Measurements from ENCODE around the gene TMEM239. TPM values are rescaled to one million over a fixed set of nuclear protein-coding genes. Genes with fewer than 3 reads are reported as not detected.
"Not testable (repeated sequence)": the region's sequence is repeated elsewhere in the genome, so short reads cannot be mapped to it uniquely, and the experiment has no call there.

Gene TMEM239
- total RNA-seq, result not detected
- polyA plus RNA-seq, result not detected

DNA sequence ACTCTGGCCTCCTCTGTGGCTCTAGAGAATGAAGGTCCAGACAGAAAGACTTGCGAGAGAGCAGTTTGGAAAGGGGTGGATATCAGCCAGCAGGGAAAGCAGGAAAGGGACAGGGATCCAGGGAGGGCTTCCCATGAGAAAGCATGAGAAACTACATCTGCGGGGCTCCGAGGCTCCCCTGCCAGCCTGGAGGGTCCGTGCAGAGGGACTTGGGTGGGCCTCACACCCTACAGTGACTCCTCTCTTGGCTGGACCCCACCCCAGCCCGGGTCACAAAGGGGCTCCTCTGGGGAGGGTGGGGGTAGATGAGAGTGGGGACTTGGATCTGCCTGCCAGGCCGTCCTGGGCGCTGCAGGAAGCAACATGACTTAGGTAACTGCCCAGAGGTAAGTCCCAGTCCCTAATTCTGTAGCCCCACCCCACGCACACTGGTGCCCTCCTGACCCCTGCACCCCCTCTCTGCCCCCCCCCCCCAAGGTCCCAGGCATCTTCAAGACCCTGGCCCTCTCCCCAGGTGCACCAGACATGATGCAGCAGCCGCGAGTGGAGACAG, at the start of gene TMEM239:
Gene TMEM239, plus strand, starts transcription at position 335 of the 553 bp plus-strand sequence. Its CDS starts 191 bp downstream, at position 526.
- intact Hi-C loops (cut with DNase I), result no loop called here
- DNase-seq (peak in 1 of 6 donors; percentile 45), FAIRE-seq (no peak), ATAC-seq (no peak)
- no peak within 1 kb of the TSS for H3K27ac ChIP-seq
- no peaks in the 10 kb centered on the region for H3K9me3 ChIP-seq
- no peak within 1 kb of the TSS for H3K4me3 ChIP-seq
- peaks cover 0 to 11% (median 0%) of the 10 kb centered on the region in 4 donors for H3K27me3 ChIP-seq
- WGBS, 2 donors, result 59 to 73% methylated on average over 10 of the region's 10 CpGs
- H3K4me1 ChIP-seq, result no peaks in the 10 kb centered on the region
- TF ChIP-seq, protein P1, sequence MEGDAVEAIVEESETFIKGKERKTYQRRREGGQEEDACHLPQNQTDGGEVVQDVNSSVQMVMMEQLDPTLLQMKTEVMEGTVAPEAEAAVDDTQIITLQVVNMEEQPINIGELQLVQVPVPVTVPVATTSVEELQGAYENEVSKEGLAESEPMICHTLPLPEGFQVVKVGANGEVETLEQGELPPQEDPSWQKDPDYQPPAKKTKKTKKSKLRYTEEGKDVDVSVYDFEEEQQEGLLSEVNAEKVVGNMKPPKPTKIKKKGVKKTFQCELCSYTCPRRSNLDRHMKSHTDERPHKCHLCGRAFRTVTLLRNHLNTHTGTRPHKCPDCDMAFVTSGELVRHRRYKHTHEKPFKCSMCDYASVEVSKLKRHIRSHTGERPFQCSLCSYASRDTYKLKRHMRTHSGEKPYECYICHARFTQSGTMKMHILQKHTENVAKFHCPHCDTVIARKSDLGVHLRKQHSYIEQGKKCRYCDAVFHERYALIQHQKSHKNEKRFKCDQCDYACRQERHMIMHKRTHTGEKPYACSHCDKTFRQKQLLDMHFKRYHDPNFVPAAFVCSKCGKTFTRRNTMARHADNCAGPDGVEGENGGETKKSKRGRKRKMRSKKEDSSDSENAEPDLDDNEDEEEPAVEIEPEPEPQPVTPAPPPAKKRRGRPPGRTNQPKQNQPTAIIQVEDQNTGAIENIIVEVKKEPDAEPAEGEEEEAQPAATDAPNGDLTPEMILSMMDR (IDR thresholded peaks at IDR 0.05), result no peak
- H3K36me3 ChIP-seq, result no peaks in the 10 kb centered on the region

DNA sequence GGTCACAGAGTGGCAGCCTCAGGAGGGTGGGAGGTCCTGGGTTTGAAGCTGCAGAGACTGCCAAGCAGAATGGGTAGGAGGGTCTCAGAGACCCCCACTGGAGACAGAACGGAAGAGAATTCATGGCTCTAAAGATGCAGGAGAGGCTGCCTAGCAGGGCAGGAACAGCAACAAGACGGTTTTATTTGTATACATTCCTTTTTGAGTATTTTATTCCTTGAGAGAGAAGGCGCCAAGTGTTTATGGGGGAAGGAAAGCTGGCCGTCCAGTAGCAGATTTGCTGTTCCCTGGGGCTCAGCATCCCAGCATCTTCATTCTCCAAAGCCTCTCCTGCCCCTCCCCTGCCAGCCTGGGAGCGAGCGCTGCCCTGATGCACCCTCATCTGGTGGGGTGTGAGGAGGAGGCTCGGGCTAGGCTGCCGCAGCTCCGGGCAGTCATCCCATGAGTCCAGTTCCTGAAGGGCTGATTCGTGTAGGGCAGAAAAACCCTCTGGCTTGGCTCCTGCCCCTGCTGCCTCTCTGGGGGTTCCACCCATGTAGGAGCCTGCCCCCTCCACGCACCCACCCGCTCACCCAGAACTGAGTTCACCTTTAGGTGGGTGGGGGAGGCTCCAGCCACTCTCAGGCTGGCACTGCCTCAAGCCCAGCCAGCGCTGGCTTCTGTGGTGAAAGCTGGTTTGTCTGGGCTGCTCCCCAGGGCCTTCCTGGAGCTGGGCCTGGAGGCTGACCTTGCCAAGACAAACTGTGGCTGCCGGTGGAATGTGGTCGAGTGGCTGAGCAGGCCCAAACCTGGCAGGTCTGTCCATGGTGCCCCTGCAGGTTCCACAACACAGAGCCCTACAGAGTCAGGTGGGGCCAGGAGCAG, 48.2 kb upstream of the TMEM239 start:
- Histone ChIP-seq H3K9me3 (no peaks in the 10 kb centered on the region), H3K36me3 (no peaks in the 10 kb centered on the region), H3K4me3 (peak overlapping the region in 1 of 4 donors; percentile 17), H3K27me3 (no peaks in the 10 kb centered on the region), H3K27ac (peak overlapping the region; percentile 43 to 76 (median 58)), H3K4me1 (peaks cover 6 to 11% (median 10%) of the 10 kb centered on the region in 3 donors)
- intact Hi-C loops (cut with DNase I), result no loop called here
- FAIRE-seq (no peak), ATAC-seq (peak; percentile 98 to 99 (median 99)), DNase-seq (peak; percentile 87 to 96 (median 90))
- 23 to 29% methylated on average over 14 to 15 of the region's 15 CpGs for WGBS, 2 donors
- TF ChIP-seq, protein P1 (IDR thresholded peaks at IDR 0.05), result no peak

DNA sequence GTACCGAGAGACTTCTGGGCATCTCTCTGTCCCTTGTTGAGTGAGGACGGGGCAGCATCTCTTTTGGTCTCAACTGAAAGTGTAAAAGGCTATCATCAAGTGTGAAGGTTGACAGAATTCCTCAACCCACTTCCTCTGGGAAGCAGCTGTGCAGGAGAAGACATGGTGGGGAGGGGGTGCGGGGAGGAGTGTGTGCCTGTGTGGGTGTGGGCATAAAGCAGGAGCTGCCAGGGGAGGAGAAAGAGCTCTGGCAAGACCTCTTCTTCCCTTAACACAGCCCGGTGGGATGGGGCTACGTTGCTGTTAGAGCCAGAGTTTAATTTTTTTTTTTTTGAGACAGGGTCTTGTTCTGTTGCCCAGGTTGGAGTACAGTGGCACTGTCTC, 47.5 kb upstream of the TMEM239 start:
- ATAC-seq (peak; percentile 5 to 45 (median 29)), DNase-seq (no peak), FAIRE-seq (no peak)
- H3K9me3 ChIP-seq, result no peaks in the 10 kb centered on the region
- no peaks in the 10 kb centered on the region for H3K27me3 ChIP-seq
- intact Hi-C loops (cut with DNase I), result no loop called here
- no peaks in the 10 kb centered on the region for H3K36me3 ChIP-seq
- H3K27ac ChIP-seq, result peak overlapping the region in 3 of 4 donors; percentile 49 to 76 (median 68)
- TF ChIP-seq, protein P1 (IDR thresholded peaks at IDR 0.05), result no peak
- 33 to 39% methylated on average over 5 of the region's 5 CpGs for WGBS, 2 donors
- H3K4me1 ChIP-seq, result peaks cover 6 to 11% (median 10%) of the 10 kb centered on the region in 3 donors
- H3K4me3 ChIP-seq, result no peak overlapping the region

DNA sequence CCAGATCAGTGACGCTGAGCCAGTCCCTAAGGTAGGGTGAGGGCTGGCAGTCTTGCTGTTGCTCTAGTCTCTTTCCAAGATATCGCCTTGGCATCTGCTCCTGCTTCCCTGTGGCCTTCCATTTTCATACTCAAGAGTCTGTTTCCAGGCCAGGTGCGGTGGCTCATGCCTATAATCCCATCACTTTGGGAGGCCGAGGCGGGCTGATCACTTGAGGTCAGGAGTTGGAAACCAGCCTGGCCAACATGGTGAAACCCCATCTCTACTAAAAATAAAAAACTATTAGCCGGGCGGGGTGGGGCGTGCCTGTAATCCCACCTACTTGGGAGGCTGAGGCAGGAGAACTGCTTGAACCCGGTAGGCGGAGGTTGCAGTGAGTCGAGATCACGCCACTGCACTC, 46.1 kb upstream of the TMEM239 start:
- ATAC-seq; FAIRE-seq; H3K27ac ChIP-seq; H3K4me3 ChIP-seq; DNase-seq; H3K27me3 ChIP-seq; H3K9me3 ChIP-seq; H3K36me3 ChIP-seq; intact Hi-C loops (cut with DNase I): not testable (repeated sequence)
- 95 to 97% methylated on average over 12 of the region's 12 CpGs for WGBS, 2 donors
- peaks cover 6 to 11% (median 10%) of the 10 kb centered on the region in 3 donors for H3K4me1 ChIP-seq

DNA sequence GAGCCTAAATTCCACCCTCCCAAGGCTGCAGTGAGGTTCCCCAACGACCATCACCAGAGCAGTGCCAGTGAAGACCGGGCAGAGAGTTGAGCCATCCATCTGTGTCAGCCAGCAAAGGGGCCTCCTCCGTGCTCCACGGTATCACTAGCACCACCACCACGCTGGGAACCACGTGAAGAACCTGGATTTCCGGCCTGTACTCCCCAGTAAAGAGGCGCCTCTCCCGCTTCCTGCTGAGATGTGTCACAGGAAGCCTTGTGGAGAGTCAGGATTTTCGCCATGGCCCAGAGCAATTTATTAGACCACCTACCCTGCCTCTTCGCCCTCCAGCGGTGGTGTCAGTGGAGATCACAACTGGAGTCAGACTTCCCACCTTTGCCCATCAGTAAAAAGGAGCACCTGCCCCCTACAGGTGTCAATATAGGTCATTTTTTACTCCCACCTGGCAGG, 44.5 kb upstream of the TMEM239 start:
- no peak for DNase-seq
- WGBS, 2 donors, result 75 to 76% methylated on average over 12 of the region's 12 CpGs
- TF ChIP-seq, protein P1 (IDR thresholded peaks at IDR 0.05), result no peak
- Histone ChIP-seq H3K4me3 (no peak overlapping the region), H3K4me1 (peaks cover 6 to 11% (median 10%) of the 10 kb centered on the region in 3 donors), H3K27me3 (no peaks in the 10 kb centered on the region), H3K9me3 (no peaks in the 10 kb centered on the region), H3K36me3 (no peaks in the 10 kb centered on the region), H3K27ac (no peak overlapping the region)
- no peak for FAIRE-seq
- ATAC-seq, result no peak
- intact Hi-C loops (cut with DNase I), result no loop called here

Data from pancreas (tissue), 10 donors.